ENCODE results near the gene MRPL42.

GRCh38 chr12:93547778-93548177 is 80.5 kb downstream of the MRPL42 start:
- TF ChIP-seq ZNF317 (CRISPR knock-in tag; IDR thresholded peaks at IDR 0.05; ENCODE audit: borderline replicate concordance, low read depth): no peak
- no peak for TF ChIP-seq CTCF (IDR thresholded peaks at IDR 0.05)
- no peak for TF ChIP-seq TCF7 (CRISPR knock-in tag; IDR thresholded peaks at IDR 0.05; ENCODE audit: low read depth)
